GM12875 (cell line): ENCODE results near the gene CDH4.

Experiments
- H3K4me3 ChIP-seq: one replicate; pipeline ENCODE4 v1.5.1; 2011; ENCODE audit warnings: low read depth, low read length, control low read depth
- CTCF ChIP-seq: IDR thresholded peaks from 2 replicates; pipeline ENCODE4 v1.5.1; 2011; ENCODE audit warnings: low read depth, mild to moderate bottlenecking, control low read depth, inconsistent platforms, low read length, moderate library complexity, borderline replicate concordance; ENCODE audit not compliant: insufficient read depth

CDH4 gene

GRCh38 chr20:61907081-61907891 is 655.2 kb downstream of the CDH4 start:
- H3K4me3 ChIP-seq, result no peak overlapping the region
- no peak for TF ChIP-seq CTCF

GRCh38 chr20:61908057-61909026 is 656.3 kb downstream of the CDH4 start:
- H3K4me3 ChIP-seq, result no peak overlapping the region
- no peak for TF ChIP-seq CTCF

- no peak for TF ChIP-seq CTCF
- no peak overlapping the region for H3K4me3 ChIP-seq
These were observed 657.0 kb downstream of the CDH4 start for GRCh38 chr20:61909028-61909427.

GRCh38 chr20:61909821-61910220 is 657.8 kb downstream of the CDH4 start:
- H3K4me3 ChIP-seq, result no peak overlapping the region
- TF ChIP-seq CTCF, result no peak

- TF ChIP-seq CTCF, result no peak
- H3K4me3 ChIP-seq, result no peak overlapping the region
These were observed 659.8 kb downstream of the CDH4 start for GRCh38 chr20:61911824-61912223.

GRCh38 chr20:61912665-61913422 is 660.8 kb downstream of the CDH4 start:
- H3K4me3 ChIP-seq, result no peak overlapping the region
- TF ChIP-seq CTCF, result no peak
